Measurements from ENCODE around the gene CACHD1. TPM values are rescaled to one million over a fixed set of nuclear protein-coding genes. Genes with fewer than 3 reads are reported as not detected.

Gene CACHD1
- total and polyA plus RNA-seq, 2 of the 4 experiments (the other 2 are of a cell fraction) = 2.9 to 5.9 TPM

GRCh38 chr1:64701071-64701470 is 231.1 kb downstream of the CACHD1 start:
- BruUV-seq (replicated peaks) = no TSS peak

More at GRCh38 chr1:64701071-64701470, 231.1 kb downstream of the CACHD1 start:
- ChIA-PET CTCF (interaction anchor here (0.7 kb wide), 2 partner anchors 96 to 1616 kb away, joined by 3 to 6 read pairs; no protein-coding TSS in a partner anchor), POLR2A (ENCODE audit: unreplicated experiment) (no interaction called here)
- Histone ChIP-seq H2BK15ac (ENCODE audit: low read depth, low read length) (no peak overlapping the region), H3K4me2 (ENCODE audit: low read depth, low read length) (no peak overlapping the region), H3K9me1 (ENCODE audit: insufficient read depth, low read length) (no peaks in the 10 kb centered on the region), H3K56ac (ENCODE audit: extremely low read depth, insufficient read depth, low read length) (no peak overlapping the region), H2AK9ac (replicated peaks; ENCODE audit: low read depth, low read length, poor library complexity) (no peak overlapping the region), H4K8ac (ENCODE audit: low read depth in 2 of 2, low read length in 2 of 2) (no peak overlapping the region), H4K5ac (ENCODE audit: low read depth, low read length) (no peak overlapping the region), H3K23ac (ENCODE audit: low read depth, low read length) (no peak overlapping the region), H2AK5ac (ENCODE audit: low read depth, low read length) (no peak overlapping the region), H3K27ac (ENCODE audit: insufficient read depth, low read length) (no peak overlapping the region), H2AFZ (replicated peaks; ENCODE audit: low read length, poor library complexity) (no peak overlapping the region), H4K91ac (ENCODE audit: insufficient read depth, low read depth, low read length) (no peak overlapping the region), H3K27me3 (ENCODE audit: control insufficient read depth, insufficient read depth, low read length) (no peaks in the 10 kb centered on the region; the same call in 1 of the 2 replicates), H3K4ac (ENCODE audit: low read depth, low read length) (no peak overlapping the region), H3K4me3 (ENCODE audit: insufficient read depth, low read depth, low read length) (no peak overlapping the region), H3K18ac (ENCODE audit: low read depth, low read length) (no peak overlapping the region), H3K4me1 (ENCODE audit: control insufficient read depth, insufficient read depth, low read length) (no peaks in the 10 kb centered on the region; the same call in 1 of the 2 replicates), H3K9ac (ENCODE audit: low read depth, low read length) (no peak overlapping the region), H2BK5ac (ENCODE audit: low read depth, low read length, poor library complexity, severe bottlenecking) (no peak overlapping the region), H2BK20ac (ENCODE audit: low read depth, low read length) (no peak overlapping the region), H4K20me1 (ENCODE audit: insufficient read depth, low read length) (no peaks in the 10 kb centered on the region), H2BK120ac (ENCODE audit: low read depth, low read length) (no peak overlapping the region), H3K79me1 (ENCODE audit: low read depth in 1 of 2, low read length in 2 of 2) (no peaks in the 10 kb centered on the region), H3K14ac (replicated peaks; ENCODE audit: low read depth, low read length) (no peak overlapping the region), H3K9me3 (ENCODE audit: control insufficient read depth, insufficient read depth, low read length) (no peaks in the 10 kb centered on the region), H3K36me3 (ENCODE audit: control insufficient read depth, insufficient read depth, low read length) (no peaks in the 10 kb centered on the region)
- TF ChIP-seq RAD21 (IDR thresholded peaks at IDR 0.05; ENCODE audit: low read length) (no peak), FOS (IDR thresholded peaks at IDR 0.05; ENCODE audit: low read depth, low read length) (no peak), USF2 (IDR thresholded peaks at IDR 0.05; ENCODE audit: low read depth, low read length) (no peak), MXI1 (IDR thresholded peaks at IDR 0.05; ENCODE audit: borderline replicate concordance, low read depth, low read length) (no peak), MAFK (IDR thresholded peaks at IDR 0.05; ENCODE audit: low read depth, low read length) (no peak), NFE2L2 (IDR thresholded peaks at IDR 0.05; ENCODE audit: low read depth, low read length) (no peak), MAZ (IDR thresholded peaks at IDR 0.05; ENCODE audit: borderline replicate concordance, low read depth, low read length) (no peak), CEBPB (IDR thresholded peaks at IDR 0.05; ENCODE audit: low read depth, low read length) (no peak), BHLHE40 (IDR thresholded peaks at IDR 0.05; ENCODE audit: low read depth, low read length) (no peak), POLR2A (IDR thresholded peaks at IDR 0.05; ENCODE audit: low read depth, low read length) (no peak), RCOR1 (IDR thresholded peaks at IDR 0.05; ENCODE audit: insufficient replicate concordance, low read length) (no peak), CHD1 (IDR thresholded peaks at IDR 0.05; ENCODE audit: low read depth, low read length) (no peak), ELK1 (IDR thresholded peaks at IDR 0.05; ENCODE audit: borderline replicate concordance, low read depth, low read length) (no peak), RFX5 (IDR thresholded peaks at IDR 0.05; ENCODE audit: low read depth, low read length) (no peak), SMC3 (IDR thresholded peaks at IDR 0.05; ENCODE audit: low read depth, low read length) (no peak)
- TF ChIP-seq, protein P1, sequence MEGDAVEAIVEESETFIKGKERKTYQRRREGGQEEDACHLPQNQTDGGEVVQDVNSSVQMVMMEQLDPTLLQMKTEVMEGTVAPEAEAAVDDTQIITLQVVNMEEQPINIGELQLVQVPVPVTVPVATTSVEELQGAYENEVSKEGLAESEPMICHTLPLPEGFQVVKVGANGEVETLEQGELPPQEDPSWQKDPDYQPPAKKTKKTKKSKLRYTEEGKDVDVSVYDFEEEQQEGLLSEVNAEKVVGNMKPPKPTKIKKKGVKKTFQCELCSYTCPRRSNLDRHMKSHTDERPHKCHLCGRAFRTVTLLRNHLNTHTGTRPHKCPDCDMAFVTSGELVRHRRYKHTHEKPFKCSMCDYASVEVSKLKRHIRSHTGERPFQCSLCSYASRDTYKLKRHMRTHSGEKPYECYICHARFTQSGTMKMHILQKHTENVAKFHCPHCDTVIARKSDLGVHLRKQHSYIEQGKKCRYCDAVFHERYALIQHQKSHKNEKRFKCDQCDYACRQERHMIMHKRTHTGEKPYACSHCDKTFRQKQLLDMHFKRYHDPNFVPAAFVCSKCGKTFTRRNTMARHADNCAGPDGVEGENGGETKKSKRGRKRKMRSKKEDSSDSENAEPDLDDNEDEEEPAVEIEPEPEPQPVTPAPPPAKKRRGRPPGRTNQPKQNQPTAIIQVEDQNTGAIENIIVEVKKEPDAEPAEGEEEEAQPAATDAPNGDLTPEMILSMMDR (conservative IDR thresholded peaks at IDR 0.05; ENCODE audit: low read depth, low read length) = no peak
- whole genome bisulfite sequencing, 2 experiments (ENCODE audit: extremely low coverage in 2 of 2, insufficient read length in 1 of 2) = no CpG with 5 or more reads among the region's 5 CpGs
- dilution Hi-C loops (cut with HindIII; ENCODE audit: low sequenced_read_pairs, unreplicated experiment) = no loop called here
- intact Hi-C loops (cut with micrococcal nuclease) = no loop called here
- ATAC-seq (ENCODE audit: low read depth) (no peak), DNase-seq (no peak)
- in situ Hi-C loops (cut with MboI; ENCODE audit: low sequenced_read_pairs) = no loop called here
